Tibial nerve (tissue), 4 donors: ENCODE measurements around the gene INTS7. TPM values are rescaled to one million over a fixed set of nuclear protein-coding genes. Genes with fewer than 3 reads are reported as not detected.
"Not testable (repeated sequence)": the region's sequence is repeated elsewhere in the genome, so short reads cannot be mapped to it uniquely, and the experiment has no call there.

Experiments
- DNase-seq, 2 donors: peaks; one replicate each; pipeline ENCODE4 v3.0.0-alpha.2; 2019; ENCODE audit warnings: low spot score in 2 of 2
- H3K27ac ChIP-seq, 4 donors: fragments of 200-600 bp; sonication (generic) in 3 of 4; one replicate each; pipeline ENCODE4 v1.5.1; 2017 to 2019; ENCODE audit warnings: mild to moderate bottlenecking in 1 of 4
- H3K27me3 ChIP-seq, 2 donors: fragments of 200-600 bp; sonication (generic) in 1 of 2; one replicate each; pipeline versions ENCODE4 v1.5.1 to v1.6.0; 2017 to 2019
- H3K36me3 ChIP-seq, 3 donors: fragments of 200-600 bp; sonication (generic); one replicate each; pipeline ENCODE4 v1.5.1; 2018 to 2019
- H3K4me1 ChIP-seq, 4 donors: fragments of 200-600 bp; sonication (generic) in 3 of 4; one replicate each; pipeline ENCODE4 v1.5.1; 2017 to 2019
- H3K4me3 ChIP-seq, 4 donors: fragments of 200-600 bp; sonication (generic) in 3 of 4; one replicate each; pipeline ENCODE4 v1.5.1; 2017 to 2019; ENCODE audit warnings: mild to moderate bottlenecking in 1 of 4, moderate library complexity in 1 of 4
- H3K9me3 ChIP-seq, 4 donors: fragments of 200-600 bp; sonication (generic) in 3 of 4; one replicate each; pipeline ENCODE4 v1.5.1; 2017 to 2019
- CTCF ChIP-seq, 5 experiments: fragments of 200-600 bp in 3 of 5; fragments of 450-650 bp in 2 of 5; sonication (generic) in 3 of 5; IDR thresholded peaks; one replicate each; pipeline ENCODE4 v1.5.1; 2016 to 2019; ENCODE audit warnings: antibody characterized with exemption in 5 of 5, mild to moderate bottlenecking in 3 of 5, moderate library complexity in 2 of 5
- EP300 ChIP-seq, 2 donors: sonication (generic); formaldehyde crosslinking; IDR thresholded peaks; one replicate each; pipeline ENCODE4 v1.6.1; 2017; ENCODE audit warnings: antibody characterized with exemption in 2 of 2, mild to moderate bottlenecking in 1 of 2
- POLR2A ChIP-seq, 2 donors: fragments of 450-650 bp; IDR thresholded peaks; one replicate each; pipeline ENCODE4 v1.6.1; 2017; ENCODE audit warnings: antibody characterized with exemption in 2 of 2, mild to moderate bottlenecking in 2 of 2, moderate library complexity in 2 of 2
- WGBS, 2 donors: methylation state at CpG; one replicate each; pipeline ENCODE4 v1.1.5; 2018; 5-methylcytosine and 5-hydroxymethylcytosine counted together
- total RNA-seq, 4 donors: library from RNA; depleted of rRNA; stranded (reverse); fragments of >200 nt; gene quantifications; one replicate each; pipeline ENCODE4 v1.1.0, GENCODE V29; 2016

The INTS7 gene
- total RNA-seq, 4 donors from 2014 or later, result 7.9 to 18.6 (median 9.6) TPM

GRCh38 chr1:211968200-211968834 is 67.0 kb downstream of the INTS7 start:
- Histone ChIP-seq H3K27ac (no peak overlapping the region), H3K36me3 (peaks cover 0 to 36% (median 0%) of the 10 kb centered on the region in 3 donors), H3K27me3 (no peaks in the 10 kb centered on the region), H3K9me3 (no peaks in the 10 kb centered on the region), H3K4me1 (no peaks in the 10 kb centered on the region), H3K4me3 (no peak overlapping the region)
- no peak for DNase-seq
- WGBS, 2 donors, result 80 to 85% methylated on average over 4 of the region's 4 CpGs
- no peak for TF ChIP-seq CTCF (IDR thresholded peaks at IDR 0.05)
- TF ChIP-seq POLR2A (IDR thresholded peaks at IDR 0.05), result no peak
- TF ChIP-seq EP300 (IDR thresholded peaks at IDR 0.05), result no peak

- 92 to 94% methylated on average over 3 of the region's 3 CpGs for WGBS, 2 donors
- TF ChIP-seq EP300 (IDR thresholded peaks at IDR 0.05), result no peak
- TF ChIP-seq CTCF (IDR thresholded peaks at IDR 0.05), result no peak
- no peak for TF ChIP-seq POLR2A (IDR thresholded peaks at IDR 0.05)
- no peaks in the 10 kb centered on the region for H3K4me1 ChIP-seq
Observed at GRCh38 chr1:211967704-211968103, 67.7 kb downstream of the INTS7 start.

GRCh38 chr1:211965108-211965805 is 70.1 kb downstream of the INTS7 start:
- no peak for DNase-seq
- no peaks in the 10 kb centered on the region for H3K4me1 ChIP-seq
- H3K27me3 ChIP-seq, result no peaks in the 10 kb centered on the region
- TF ChIP-seq EP300 (IDR thresholded peaks at IDR 0.05), result no peak
- no peak for TF ChIP-seq POLR2A (IDR thresholded peaks at IDR 0.05)
- no peak for TF ChIP-seq CTCF (IDR thresholded peaks at IDR 0.05)
- H3K9me3 ChIP-seq, result no peaks in the 10 kb centered on the region
- peaks cover 0 to 58% (median 0%) of the 10 kb centered on the region in 3 donors for H3K36me3 ChIP-seq
- 91 to 92% methylated on average over 8 of the region's 8 CpGs for WGBS, 2 donors
- no peak overlapping the region for H3K4me3 ChIP-seq
- no peak overlapping the region for H3K27ac ChIP-seq

More at GRCh38 chr1:211967704-211968103, 67.7 kb downstream of the INTS7 start:
- H3K4me3 ChIP-seq, result no peak overlapping the region
- H3K36me3 ChIP-seq, result peaks cover 0 to 41% (median 0%) of the 10 kb centered on the region in 3 donors
- H3K27me3 ChIP-seq, result no peaks in the 10 kb centered on the region
- H3K9me3 ChIP-seq, result no peaks in the 10 kb centered on the region
- no peak for DNase-seq
- H3K27ac ChIP-seq, result no peak overlapping the region

GRCh38 chr1:211959680-211960079 is 75.7 kb downstream of the INTS7 start:
- Histone ChIP-seq H3K9me3 (no peaks in the 10 kb centered on the region), H3K27ac (no peak overlapping the region), H3K36me3 (peaks cover 0 to 52% (median 0%) of the 10 kb centered on the region in 3 donors), H3K4me1 (no peaks in the 10 kb centered on the region), H3K4me3 (no peak overlapping the region), H3K27me3 (no peaks in the 10 kb centered on the region)
- DNase-seq, result no peak
- TF ChIP-seq EP300 (IDR thresholded peaks at IDR 0.05) (no peak), CTCF (IDR thresholded peaks at IDR 0.05) (no peak), POLR2A (IDR thresholded peaks at IDR 0.05) (no peak)
- 99% methylated on average over 10 to 11 of the region's 11 CpGs for WGBS, 2 donors

GRCh38 chr1:211959221-211959620 is 76.1 kb downstream of the INTS7 start:
- H3K27ac ChIP-seq, result no peak overlapping the region
- H3K4me3 ChIP-seq, result no peak overlapping the region
- no peaks in the 10 kb centered on the region for H3K27me3 ChIP-seq
- H3K9me3 ChIP-seq, result no peaks in the 10 kb centered on the region
- DNase-seq, result no peak
- H3K4me1 ChIP-seq, result no peaks in the 10 kb centered on the region
- 96 to 100% methylated on average over 5 to 8 of the region's 8 CpGs for WGBS, 2 donors
- no peak for TF ChIP-seq EP300 (IDR thresholded peaks at IDR 0.05)
- TF ChIP-seq POLR2A (IDR thresholded peaks at IDR 0.05), result no peak
- TF ChIP-seq CTCF (IDR thresholded peaks at IDR 0.05), result no peak
- H3K36me3 ChIP-seq, result peaks cover 0 to 47% (median 0%) of the 10 kb centered on the region in 3 donors

GRCh38 chr1:211954028-211954427 is 81.3 kb downstream of the INTS7 start:
- H3K4me3 ChIP-seq, H3K27ac ChIP-seq, H3K9me3 ChIP-seq, DNase-seq, H3K4me1 ChIP-seq, H3K27me3 ChIP-seq: not testable (repeated sequence)
- H3K36me3 ChIP-seq, result peaks cover 0 to 21% (median 6%) of the 10 kb centered on the region in 3 donors
- 96 to 100% methylated on average over 2 of the region's 2 CpGs for WGBS, 2 donors

- H3K4me3 ChIP-seq, result not testable (repeated sequence)
- WGBS, 2 donors, result 94 to 100% methylated on average over 1 to 2 of the region's 4 CpGs
Observed at GRCh38 chr1:211953543-211953942, 81.8 kb downstream of the INTS7 start.

More at GRCh38 chr1:211953543-211953942, 81.8 kb downstream of the INTS7 start:
- not testable (repeated sequence) for H3K4me1 ChIP-seq, DNase-seq, H3K27me3 ChIP-seq, H3K9me3 ChIP-seq, H3K27ac ChIP-seq
- peaks cover 0 to 21% (median 6%) of the 10 kb centered on the region in 3 donors for H3K36me3 ChIP-seq
